ENCODE measurements around the gene PTPRF.

DNA sequence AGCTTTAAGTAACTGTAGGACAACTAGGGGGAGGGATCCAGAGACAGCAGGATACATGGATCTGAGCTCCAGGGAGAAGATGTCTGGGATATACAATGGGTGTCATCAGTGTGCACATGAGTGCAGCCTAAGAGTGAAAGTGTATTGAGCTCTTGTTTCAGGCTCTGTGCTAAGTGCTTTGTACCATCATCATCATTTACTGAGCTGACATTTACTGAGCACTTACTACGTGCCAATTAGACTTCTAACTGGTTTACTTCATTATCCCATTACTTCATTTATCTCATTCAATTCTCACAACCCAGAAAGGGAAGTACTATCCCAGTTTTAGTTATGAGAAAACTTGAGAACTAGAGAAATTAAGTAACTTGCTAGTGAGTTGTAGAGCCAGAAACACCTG lies 114.8 kb downstream of the PTPRF start:
- no peak for TF ChIP-seq CTCF (conservative IDR thresholded peaks at IDR 0.05; ENCODE audit: low read depth, low read length)
- TF ChIP-seq EZH2 (IDR thresholded peaks at IDR 0.05; ENCODE audit: borderline replicate concordance, low read depth, low read length, poor library complexity, severe bottlenecking), result no peak
